Neural progenitor cell (in vitro differentiated cells): ENCODE results near the gene MFSD11. TPM values are rescaled to one million over a fixed set of nuclear protein-coding genes. Genes with fewer than 3 reads are reported as not detected.
A peak's percentile ranks its signal among the peaks of the same experiment; 100 is the strongest.

ENCODE experiments used
- DNase-seq: peaks from one replicate; pipeline ENCODE4 v3.0.0-alpha.2; 2016; ENCODE audit warnings: low spot score
- H2AFZ ChIP-seq: fragments of 200-600 bp; sonication (generic); replicated peaks from 2 replicates; pipeline ENCODE4 v1.6.1; 2016; ENCODE audit warnings: antibody characterized with exemption
- H3F3A ChIP-seq: fragments of 200-600 bp; sonication (generic); 2 replicates; pipeline ENCODE4 v1.6.1; 2016; ENCODE audit warnings: antibody characterized with exemption, low read depth
- H3K27ac ChIP-seq: fragments of 200-600 bp; sonication (generic); 2 replicates; pipeline ENCODE4 v1.5.1; 2016; ENCODE audit warnings: mild to moderate bottlenecking
- H3K27me3 ChIP-seq: fragments of 200-600 bp; sonication (generic); 2 replicates; pipeline ENCODE4 v1.6.1; 2016; ENCODE audit warnings: mild to moderate bottlenecking, moderate library complexity
- H3K36me3 ChIP-seq: fragments of 200-600 bp; sonication (generic); 2 replicates; pipeline ENCODE4 v1.5.1; 2016
- H3K4me1 ChIP-seq: fragments of 200-600 bp; sonication (generic); 2 replicates; pipeline ENCODE4 v1.6.1; 2016; ENCODE audit warnings: mixed run types
- H3K4me2 ChIP-seq: fragments of 200-600 bp; sonication (generic); 2 replicates; pipeline ENCODE4 v1.6.1; 2016
- H3K4me3 ChIP-seq: fragments of 200-600 bp; sonication (generic); 2 replicates; pipeline ENCODE4 v1.5.1; 2016
- H3K79me2 ChIP-seq: fragments of 200-600 bp; sonication (generic); 2 replicates; pipeline ENCODE4 v1.6.1; 2016; ENCODE audit warnings: low read depth
- H3K9ac ChIP-seq: fragments of 200-600 bp; sonication (generic); 2 replicates; pipeline ENCODE4 v1.6.1; 2016
- H3K9me3 ChIP-seq: fragments of 200-600 bp; sonication (generic); 2 replicates; pipeline ENCODE4 v1.5.1; 2016; ENCODE audit warnings: low read depth
- H4K20me1 ChIP-seq: fragments of 200-600 bp; sonication (generic); 2 replicates; pipeline ENCODE4 v1.6.1; 2016; ENCODE audit warnings: low read depth
- H3K27ac Mint-ChIP-seq: 3 replicates; pipeline ENCODE4 v1.8.0; 2021; ENCODE audit warnings: mixed read lengths
- H3K27me3 Mint-ChIP-seq: 2 replicates; pipeline ENCODE4 v1.8.0; 2022; ENCODE audit warnings: low read depth, mild to moderate bottlenecking, inconsistent platforms, moderate library complexity, mixed read lengths; ENCODE audit not compliant: insufficient read depth
- H3K36me3 Mint-ChIP-seq: 3 replicates; pipeline ENCODE4 v1.8.0; 2021; ENCODE audit warnings: mixed read lengths
- H3K4me1 Mint-ChIP-seq: 3 replicates; pipeline ENCODE4 v1.8.0; 2021; ENCODE audit warnings: mixed read lengths
- H3K4me3 Mint-ChIP-seq: 3 replicates; pipeline ENCODE4 v1.8.0; 2021; ENCODE audit warnings: mild to moderate bottlenecking, moderate library complexity, mixed read lengths
- H3K9me3 Mint-ChIP-seq: 3 replicates; pipeline ENCODE4 v1.8.0; 2020; ENCODE audit warnings: mixed read lengths
- CTCF ChIP-seq: fragments of 200-600 bp; sonication (generic); IDR thresholded peaks from 2 replicates; pipeline ENCODE4 v1.5.1; 2017; ENCODE audit warnings: antibody characterized with exemption, mild to moderate bottlenecking
- EZH2 ChIP-seq: fragments of 200-600 bp; sonication (generic); IDR thresholded peaks from 2 replicates; pipeline ENCODE4 v1.6.1; 2017; ENCODE audit warnings: antibody characterized with exemption, mild to moderate bottlenecking, moderate library complexity
- EZH2phosphoT487 ChIP-seq: fragments of 200-600 bp; sonication (generic); IDR thresholded peaks from 2 replicates; pipeline ENCODE4 v1.6.1; 2017; ENCODE audit warnings: antibody characterized with exemption
- total RNA-seq: library from RNA; depleted of rRNA; stranded (reverse); fragments of >200 nt; gene quantifications from 2 replicates; pipeline ENCODE4 v1.2.3, GENCODE V29; 2015; ENCODE audit warnings: low replicate concordance

MFSD11 gene
- total RNA-seq, 1 donor from 2014 or later, result 25.7 TPM

GRCh38 chr17:76702076-76702475 is 35.8 kb upstream of the MFSD11 start:
- Mint-ChIP-seq H3K27ac (peak overlapping the region; percentile 1), H3K4me1 (peaks cover 64% of the 10 kb centered on the region), H3K9me3 (no peaks in the 10 kb centered on the region), H3K4me3 (no peak overlapping the region), H3K36me3 (no peaks in the 10 kb centered on the region), H3K27me3 (peaks cover 7% of the 10 kb centered on the region)
- Histone ChIP-seq H3K79me2 (peaks cover 16% of the 10 kb centered on the region), H3F3A (peaks cover 26% of the 10 kb centered on the region), H2AFZ (no peak overlapping the region), H4K20me1 (peaks cover 18% of the 10 kb centered on the region), H3K4me3 (no peak overlapping the region), H3K27ac (no peak overlapping the region), H3K4me2 (peak overlapping the region; percentile 62), H3K9ac (no peak overlapping the region), H3K36me3 (no peaks in the 10 kb centered on the region), H3K9me3 (no peaks in the 10 kb centered on the region), H3K4me1 (peaks cover 37% of the 10 kb centered on the region), H3K27me3 (no peaks in the 10 kb centered on the region)
- DNase-seq, result no peak
- no peak for TF ChIP-seq EZH2phosphoT487
- no peak for TF ChIP-seq CTCF
- TF ChIP-seq EZH2, result no peak

- H3K9ac ChIP-seq, result no peak overlapping the region
- no peak overlapping the region for H3K4me3 ChIP-seq
- Mint-ChIP-seq H3K36me3 (no peaks in the 10 kb centered on the region), H3K4me1 (peaks cover 60% of the 10 kb centered on the region), H3K27ac (no peak overlapping the region), H3K4me3 (no peak overlapping the region), H3K9me3 (no peaks in the 10 kb centered on the region), H3K27me3 (peaks cover 7% of the 10 kb centered on the region)
- no peak for DNase-seq
- no peaks in the 10 kb centered on the region for H3K36me3 ChIP-seq
- H3K4me1 ChIP-seq, result peaks cover 34% of the 10 kb centered on the region
- peaks cover 26% of the 10 kb centered on the region for H4K20me1 ChIP-seq
- H3K9me3 ChIP-seq, result no peaks in the 10 kb centered on the region
- no peak overlapping the region for H3K4me2 ChIP-seq
- H3F3A ChIP-seq, result peaks cover 24% of the 10 kb centered on the region
- peaks cover 19% of the 10 kb centered on the region for H3K79me2 ChIP-seq
- TF ChIP-seq EZH2phosphoT487 (no peak), CTCF (no peak), EZH2 (no peak)
- H2AFZ ChIP-seq, result no peak overlapping the region
- no peak overlapping the region for H3K27ac ChIP-seq
- no peaks in the 10 kb centered on the region for H3K27me3 ChIP-seq
These were observed 34.8 kb upstream of the MFSD11 start for GRCh38 chr17:76702941-76703637.

- H3K27ac Mint-ChIP-seq, result no peak overlapping the region
- Histone ChIP-seq H3K4me1 (peaks cover 45% of the 10 kb centered on the region), H2AFZ (no peak overlapping the region), H3K4me2 (no peak overlapping the region), H3K4me3 (no peak overlapping the region), H3K9me3 (no peaks in the 10 kb centered on the region), H3K27me3 (peaks cover 6% of the 10 kb centered on the region), H4K20me1 (peaks cover 37% of the 10 kb centered on the region), H3K9ac (no peak overlapping the region), H3K79me2 (peaks cover 10% of the 10 kb centered on the region), H3F3A (peaks cover 37% of the 10 kb centered on the region), H3K27ac (no peak overlapping the region), H3K36me3 (no peaks in the 10 kb centered on the region)
- H3K4me3 Mint-ChIP-seq, result no peak overlapping the region
- H3K36me3 Mint-ChIP-seq, result no peaks in the 10 kb centered on the region
- peaks cover 4% of the 10 kb centered on the region for H3K27me3 Mint-ChIP-seq
- H3K9me3 Mint-ChIP-seq, result no peaks in the 10 kb centered on the region
- DNase-seq, result no peak
- TF ChIP-seq EZH2 (no peak), CTCF (no peak)
- peaks cover 64% of the 10 kb centered on the region for H3K4me1 Mint-ChIP-seq
These were observed 33.1 kb upstream of the MFSD11 start for GRCh38 chr17:76704805-76705204.
